Astrocyte (in vitro differentiated cells and primary cell): ENCODE measurements around the gene PCSK2. TPM values are rescaled to one million over a fixed set of nuclear protein-coding genes. Genes with fewer than 3 reads are reported as not detected.

ENCODE experiments used
- DNase-seq: peaks from one replicate; pipeline ENCODE4 v3.0.0-alpha.2; 2010; ENCODE audit warnings: low read depth
- FAIRE-seq: peaks from 2 replicates; lab custom pipeline; 2011; peaks lifted over from hg19 to GRCh38; lab: Jason Lieb, UNC
- H2AFZ ChIP-seq: 2 replicates; pipeline ENCODE4 v1.6.0; 2012; ENCODE audit warnings: low read depth, low read length, inconsistent platforms
- H3K27ac ChIP-seq: 2 replicates; pipeline ENCODE4 v1.5.1; 2011; ENCODE audit warnings: low read depth, low read length, inconsistent platforms
- H3K27me3 ChIP-seq: 2 replicates; pipeline ENCODE4 v1.6.0; 2011; ENCODE audit warnings: low read length, inconsistent platforms; ENCODE audit not compliant: insufficient read depth
- H3K36me3 ChIP-seq: 2 replicates; pipeline ENCODE4 v1.5.1; 2011; ENCODE audit warnings: low read length, inconsistent platforms; ENCODE audit not compliant: insufficient read depth
- H3K4me1 ChIP-seq: 2 replicates; pipeline ENCODE4 v1.5.1; 2011; ENCODE audit warnings: low read length, inconsistent platforms; ENCODE audit not compliant: insufficient read depth
- H3K4me2 ChIP-seq: 2 replicates; pipeline ENCODE4 v1.6.0; 2012; ENCODE audit warnings: low read length, inconsistent platforms
- H3K4me3 ChIP-seq: 2 replicates; pipeline ENCODE4 v1.5.1; 2011; ENCODE audit warnings: low read depth, mild to moderate bottlenecking, low read length, inconsistent platforms; ENCODE audit not compliant: insufficient read depth
- H3K79me2 ChIP-seq: 2 replicates; pipeline ENCODE4 v1.6.0; 2012; ENCODE audit warnings: mild to moderate bottlenecking, low read length, inconsistent platforms; ENCODE audit not compliant: insufficient read depth
- H3K9ac ChIP-seq: 2 replicates; pipeline ENCODE4 v1.6.0; 2012; ENCODE audit warnings: mild to moderate bottlenecking, low read length, inconsistent platforms
- H3K9me3 ChIP-seq: 2 replicates; pipeline ENCODE4 v1.5.1; 2012; ENCODE audit warnings: low read depth, mild to moderate bottlenecking, low read length, inconsistent platforms; ENCODE audit not compliant: insufficient read depth
- H4K20me1 ChIP-seq: 2 replicates; pipeline ENCODE4 v1.6.0; 2012; ENCODE audit warnings: low read length, inconsistent platforms; ENCODE audit not compliant: insufficient read depth
- H3K27ac Mint-ChIP-seq: one replicate; pipeline ENCODE4 v1.8.0; 2021; ENCODE audit warnings: mild to moderate bottlenecking, mixed read lengths; ENCODE audit not compliant: unreplicated experiment
- H3K27me3 Mint-ChIP-seq: one replicate; pipeline ENCODE4 v1.8.0; 2021; ENCODE audit warnings: low read depth, mixed read lengths; ENCODE audit not compliant: unreplicated experiment
- H3K36me3 Mint-ChIP-seq: one replicate; pipeline ENCODE4 v1.8.0; 2021; ENCODE audit warnings: low read depth, mixed read lengths; ENCODE audit not compliant: unreplicated experiment
- H3K4me1 Mint-ChIP-seq: one replicate; pipeline ENCODE4 v1.8.0; 2021; ENCODE audit warnings: low read depth, mixed read lengths; ENCODE audit not compliant: unreplicated experiment
- H3K4me3 Mint-ChIP-seq: one replicate; pipeline ENCODE4 v1.8.0; 2021; ENCODE audit warnings: mild to moderate bottlenecking, moderate library complexity, mixed read lengths; ENCODE audit not compliant: unreplicated experiment
- H3K9me3 Mint-ChIP-seq: one replicate; pipeline ENCODE4 v1.8.0; 2021; ENCODE audit warnings: mild to moderate bottlenecking, mixed read lengths; ENCODE audit not compliant: unreplicated experiment
- EZH2 ChIP-seq: IDR thresholded peaks from 2 replicates; pipeline ENCODE4 v1.6.1; 2012; ENCODE audit warnings: mild to moderate bottlenecking, low read length, inconsistent platforms; ENCODE audit not compliant: insufficient read depth
- total RNA-seq: library from RNA; stranded (reverse); gene quantifications from 2 replicates; pipeline ENCODE4 v1.2.1, GENCODE V29; 2021
- TF ChIP-seq, protein P1 (sequence below): IDR thresholded peaks from 2 replicates; pipeline ENCODE4 v1.5.1; 2011; ENCODE audit warnings: low read depth, mild to moderate bottlenecking, inconsistent platforms, low read length, moderate library complexity; ENCODE audit not compliant: insufficient read depth

The PCSK2 gene
- total RNA-seq, 1 donor from 2014 or later, result not detected

DNA sequence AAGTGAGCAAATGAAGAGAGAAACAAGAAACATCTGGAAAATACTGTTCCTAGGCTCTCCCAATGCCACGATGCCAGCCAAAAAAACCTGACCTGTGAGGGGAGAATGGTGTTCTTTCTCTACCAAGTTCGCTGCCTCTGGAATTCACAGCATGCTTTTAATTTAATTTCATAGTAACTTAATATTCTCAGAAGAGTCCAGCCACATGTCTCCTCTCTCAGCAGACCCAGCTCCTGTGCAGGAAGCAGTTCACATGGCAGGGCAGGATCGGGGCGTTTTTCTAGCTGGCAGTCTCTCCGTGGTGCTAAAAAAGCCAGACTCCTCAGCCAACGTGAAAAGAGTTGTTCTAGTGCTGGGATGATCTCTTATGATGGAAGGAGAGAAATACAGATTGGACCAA, 246.8 kb downstream of the PCSK2 start:
- H3K27me3 ChIP-seq, result no peaks in the 10 kb centered on the region
- no peak overlapping the region for H3K4me2 ChIP-seq
- TF ChIP-seq, protein P1, sequence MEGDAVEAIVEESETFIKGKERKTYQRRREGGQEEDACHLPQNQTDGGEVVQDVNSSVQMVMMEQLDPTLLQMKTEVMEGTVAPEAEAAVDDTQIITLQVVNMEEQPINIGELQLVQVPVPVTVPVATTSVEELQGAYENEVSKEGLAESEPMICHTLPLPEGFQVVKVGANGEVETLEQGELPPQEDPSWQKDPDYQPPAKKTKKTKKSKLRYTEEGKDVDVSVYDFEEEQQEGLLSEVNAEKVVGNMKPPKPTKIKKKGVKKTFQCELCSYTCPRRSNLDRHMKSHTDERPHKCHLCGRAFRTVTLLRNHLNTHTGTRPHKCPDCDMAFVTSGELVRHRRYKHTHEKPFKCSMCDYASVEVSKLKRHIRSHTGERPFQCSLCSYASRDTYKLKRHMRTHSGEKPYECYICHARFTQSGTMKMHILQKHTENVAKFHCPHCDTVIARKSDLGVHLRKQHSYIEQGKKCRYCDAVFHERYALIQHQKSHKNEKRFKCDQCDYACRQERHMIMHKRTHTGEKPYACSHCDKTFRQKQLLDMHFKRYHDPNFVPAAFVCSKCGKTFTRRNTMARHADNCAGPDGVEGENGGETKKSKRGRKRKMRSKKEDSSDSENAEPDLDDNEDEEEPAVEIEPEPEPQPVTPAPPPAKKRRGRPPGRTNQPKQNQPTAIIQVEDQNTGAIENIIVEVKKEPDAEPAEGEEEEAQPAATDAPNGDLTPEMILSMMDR, result no peak
- TF ChIP-seq EZH2, result no peak
- no peak overlapping the region for H3K9ac ChIP-seq
- no peaks in the 10 kb centered on the region for H4K20me1 ChIP-seq
- no peak for DNase-seq
- no peak overlapping the region for H3K4me3 ChIP-seq
- H3K79me2 ChIP-seq, result no peaks in the 10 kb centered on the region
- no peaks in the 10 kb centered on the region for H3K9me3 ChIP-seq
- Mint-ChIP-seq H3K9me3 (no peaks in the 10 kb centered on the region), H3K27ac (no peak overlapping the region), H3K27me3 (peaks cover 2% of the 10 kb centered on the region), H3K36me3 (no peaks in the 10 kb centered on the region), H3K4me3 (no peak overlapping the region), H3K4me1 (no peaks in the 10 kb centered on the region)
- H3K27ac ChIP-seq, result no peak overlapping the region
- H3K36me3 ChIP-seq, result no peaks in the 10 kb centered on the region
- no peak for FAIRE-seq
- no peaks in the 10 kb centered on the region for H3K4me1 ChIP-seq
- no peak overlapping the region for H2AFZ ChIP-seq

DNA sequence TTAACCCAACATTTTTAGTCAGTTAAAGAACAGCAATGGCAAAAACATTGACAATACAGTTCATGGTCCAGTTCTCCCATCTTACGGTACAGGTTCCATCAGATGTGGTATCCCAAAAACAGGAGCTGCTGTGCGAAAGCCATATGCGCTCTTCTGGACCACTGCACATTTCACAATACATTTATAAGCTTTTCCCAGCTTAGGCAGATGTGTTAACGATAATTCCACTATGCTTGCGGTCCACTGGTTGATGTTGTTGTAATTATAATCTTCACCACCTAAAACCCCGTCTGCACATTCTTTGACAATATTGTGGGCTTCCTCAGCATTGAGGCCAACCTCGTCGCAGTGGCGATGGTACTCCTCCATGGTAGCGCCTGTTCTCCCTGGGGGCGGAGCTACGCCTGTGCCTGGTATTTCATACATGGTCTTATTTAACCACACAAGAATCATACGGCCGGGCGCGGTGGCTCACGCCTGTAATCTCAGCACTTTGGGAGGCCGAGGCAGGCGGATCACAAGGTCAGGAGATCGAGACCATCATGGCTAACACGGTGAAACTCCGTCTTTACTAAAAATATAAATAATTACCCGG, 252.3 kb downstream of the PCSK2 start:
- Histone ChIP-seq H3K4me3 (no peak overlapping the region), H3K9ac (no peak overlapping the region), H4K20me1 (no peaks in the 10 kb centered on the region), H2AFZ (no peak overlapping the region), H3K36me3 (no peaks in the 10 kb centered on the region), H3K27ac (no peak overlapping the region), H3K4me2 (no peak overlapping the region), H3K79me2 (no peaks in the 10 kb centered on the region), H3K27me3 (peaks cover 7% of the 10 kb centered on the region), H3K9me3 (no peaks in the 10 kb centered on the region), H3K4me1 (no peaks in the 10 kb centered on the region)
- no peak for DNase-seq
- Mint-ChIP-seq H3K9me3 (no peaks in the 10 kb centered on the region), H3K4me1 (no peaks in the 10 kb centered on the region), H3K27me3 (peaks cover 8% of the 10 kb centered on the region), H3K36me3 (peaks cover 2% of the 10 kb centered on the region), H3K27ac (no peak overlapping the region), H3K4me3 (no peak overlapping the region)
- TF ChIP-seq, protein P1, result no peak
- TF ChIP-seq EZH2, result no peak
- FAIRE-seq, result no peak

DNA sequence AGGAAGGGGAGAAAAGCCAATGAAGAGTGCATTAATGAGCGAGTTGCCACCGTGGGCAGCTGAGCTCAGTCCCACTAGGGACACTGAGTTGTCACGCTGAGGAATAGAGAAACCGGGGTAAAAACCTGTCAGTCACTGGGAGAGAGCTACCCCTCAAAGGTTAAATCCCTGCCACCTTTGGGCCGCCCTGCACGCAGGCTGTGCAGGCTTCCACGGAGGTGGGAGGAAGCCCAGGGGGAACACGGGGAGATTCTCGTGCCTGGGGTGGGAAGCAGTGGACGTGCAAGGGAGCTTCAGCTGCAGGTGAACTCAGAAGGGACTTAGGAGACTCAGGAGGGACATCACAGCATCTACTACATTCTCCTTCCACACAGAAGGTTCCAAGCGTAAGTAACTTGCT, 253.9 kb downstream of the PCSK2 start:
- peaks cover 7% of the 10 kb centered on the region for H3K27me3 ChIP-seq
- no peaks in the 10 kb centered on the region for H3K9me3 ChIP-seq
- peaks cover 8% of the 10 kb centered on the region for H3K27me3 Mint-ChIP-seq
- no peak overlapping the region for H3K4me3 ChIP-seq
- H3K36me3 ChIP-seq, result no peaks in the 10 kb centered on the region
- H3K4me1 ChIP-seq, result no peaks in the 10 kb centered on the region
- no peak for DNase-seq
- no peaks in the 10 kb centered on the region for H3K4me1 Mint-ChIP-seq
- H3K79me2 ChIP-seq, result no peaks in the 10 kb centered on the region
- H2AFZ ChIP-seq, result no peak overlapping the region
- no peak for FAIRE-seq
- no peak overlapping the region for H3K9ac ChIP-seq
- no peaks in the 10 kb centered on the region for H4K20me1 ChIP-seq
- no peak overlapping the region for H3K4me2 ChIP-seq
- no peak overlapping the region for H3K4me3 Mint-ChIP-seq
- no peak overlapping the region for H3K27ac Mint-ChIP-seq
- H3K9me3 Mint-ChIP-seq, result no peaks in the 10 kb centered on the region
- peaks cover 2% of the 10 kb centered on the region for H3K36me3 Mint-ChIP-seq
- TF ChIP-seq EZH2, result no peak
- TF ChIP-seq, protein P1, result no peak
- H3K27ac ChIP-seq, result no peak overlapping the region
